CD4-positive, alpha-beta memory T cell (primary cell): ENCODE results near the gene EPAS1. TPM values are rescaled to one million over a fixed set of nuclear protein-coding genes. Genes with fewer than 3 reads are reported as not detected.

Experiments
- CTCF ChIA-PET: fragments of 350-600 bp; sonication (Branson Sonifier 250); formaldehyde crosslinking; loops from one replicate; lab custom pipeline; 2021; ENCODE audit warnings: inconsistent platforms; ENCODE audit not compliant: partially characterized antibody; lab: Charles Lee
- POLR2A ChIA-PET: fragments of 350-600 bp; sonication (Branson Sonifier 250); formaldehyde crosslinking; loops from one replicate; lab custom pipeline; 2021; ENCODE audit not compliant: partially characterized antibody; lab: Charles Lee
- DNase-seq, 5 donors: peaks; one replicate each; pipeline versions ENCODE4 v3.0.0 to v3.0.0-alpha.2; 2020 to 2022; ENCODE audit warnings: mixed read lengths in 1 of 5
- H3K27ac ChIP-seq: one replicate; pipeline ENCODE4 v1.7.0; 2013; ENCODE audit warnings: low read depth, low read length
- H3K27me3 ChIP-seq: 2 replicates; pipeline ENCODE4 v1.7.0; 2013; ENCODE audit warnings: mild to moderate bottlenecking, low read length, moderate library complexity; ENCODE audit not compliant: insufficient read depth
- H3K36me3 ChIP-seq: 2 replicates; pipeline ENCODE4 v1.7.0; 2013; ENCODE audit warnings: mild to moderate bottlenecking, low read length, moderate library complexity; ENCODE audit not compliant: insufficient read depth
- H3K4me1 ChIP-seq: 2 replicates; pipeline ENCODE4 v1.7.0; 2013; ENCODE audit warnings: mild to moderate bottlenecking, low read length, moderate library complexity; ENCODE audit not compliant: insufficient read depth
- H3K4me3 ChIP-seq, 2 donors: one replicate each; pipeline ENCODE4 v1.7.0; 2013; ENCODE audit warnings: low read length in 2 of 2, mild to moderate bottlenecking in 1 of 2
- H3K9me3 ChIP-seq, 2 donors: one replicate each; pipeline ENCODE4 v1.7.0; 2013; ENCODE audit warnings: low read length in 2 of 2, control low read depth in 1 of 2; ENCODE audit not compliant: control insufficient read depth in 1 of 2
- H3K27ac Mint-ChIP-seq, 7 donors: one replicate each; pipeline ENCODE4 v1.8.0; 2020 to 2021; ENCODE audit warnings: mixed read lengths in 7 of 7, mild to moderate bottlenecking in 6 of 7, inconsistent platforms in 3 of 7, moderate library complexity in 3 of 7
- H3K27me3 Mint-ChIP-seq, 2 donors: one replicate each; pipeline ENCODE4 v1.8.0; 2020 to 2021; ENCODE audit warnings: mixed read lengths in 2 of 2
- H3K36me3 Mint-ChIP-seq, 2 donors: one replicate each; pipeline ENCODE4 v1.8.0; 2020 to 2021; ENCODE audit warnings: mixed read lengths in 2 of 2, inconsistent platforms in 1 of 2, mild to moderate bottlenecking in 1 of 2
- H3K4me1 Mint-ChIP-seq, 4 donors: one replicate each; pipeline ENCODE4 v1.8.0; 2020 to 2021; ENCODE audit warnings: mixed read lengths in 4 of 4, mild to moderate bottlenecking in 1 of 4
- H3K4me3 Mint-ChIP-seq, 8 donors: one replicate each; pipeline ENCODE4 v1.8.0; 2020 to 2021; ENCODE audit warnings: mixed read lengths in 8 of 8, mild to moderate bottlenecking in 7 of 8, moderate library complexity in 6 of 8, inconsistent platforms in 3 of 8
- H3K9me3 Mint-ChIP-seq, 8 donors: one replicate each; pipeline ENCODE4 v1.8.0; 2020 to 2021; ENCODE audit warnings: mixed read lengths in 8 of 8, mild to moderate bottlenecking in 5 of 8, inconsistent platforms in 3 of 8, moderate library complexity in 1 of 8
- intact Hi-C: fragments of 100-400 bp; cut with micrococcal nuclease; formaldehyde crosslinking; loops from one replicate; pipeline ENCODE4 v1.15.1; 2023
- polyA plus RNA-seq, 2 donors: library from polyadenylated mRNA; unstranded; fragments of 300-500 nt; fragmentation: Illumina TruSeq; gene quantifications; one replicate each; pipeline ENCODE4 v1.2.3, GENCODE V29; 2021
- total RNA-seq, 2 experiments: library from RNA; stranded (reverse); gene quantifications; one replicate each; pipeline ENCODE4 v1.2.3, GENCODE V29; 2021

The EPAS1 gene
- total and polyA plus RNA-seq, 4 experiments from 2014 or later: 0.40 to 2.7 (median 2.3) TPM; not detected in 1

GRCh38 chr2:46431481-46432235 is 134.5 kb downstream of the EPAS1 start:
- Histone ChIP-seq H3K4me3 (no peak overlapping the region), H3K9me3 (no peaks in the 10 kb centered on the region), H3K4me1 (peaks cover 34% of the 10 kb centered on the region), H3K27me3 (no peaks in the 10 kb centered on the region), H3K36me3 (no peaks in the 10 kb centered on the region), H3K27ac (no peak overlapping the region)
- intact Hi-C loops: no loop called here
- no peak for DNase-seq
- peaks cover 37 to 54% (median 46%) of the 10 kb centered on the region in 4 donors for H3K4me1 Mint-ChIP-seq
- ChIA-PET CTCF (no interaction called here), POLR2A (no interaction called here)
- peak overlapping the region in 2 of 7 donors; percentile 64 to 74 for H3K27ac Mint-ChIP-seq
- no peaks in the 10 kb centered on the region for H3K36me3 Mint-ChIP-seq
- peak overlapping the region in 6 of 8 donors; percentile 35 to 65 (median 58) for H3K4me3 Mint-ChIP-seq
- H3K27me3 Mint-ChIP-seq: no peaks in the 10 kb centered on the region
- peaks cover 0 to 8% (median 2%) of the 10 kb centered on the region in 8 donors for H3K9me3 Mint-ChIP-seq

- Mint-ChIP-seq H3K27me3 (no peaks in the 10 kb centered on the region), H3K4me3 (peak overlapping the region in 2 of 8 donors; percentile 12 to 45), H3K27ac (no peak overlapping the region), H3K36me3 (no peaks in the 10 kb centered on the region), H3K4me1 (peaks cover 50 to 74% (median 64%) of the 10 kb centered on the region in 4 donors), H3K9me3 (no peaks in the 10 kb centered on the region)
- ChIA-PET POLR2A (no interaction called here), CTCF (no interaction called here)
- intact Hi-C loops: no loop called here
- no peak for DNase-seq
- Histone ChIP-seq H3K9me3 (no peaks in the 10 kb centered on the region), H3K4me3 (no peak overlapping the region), H3K4me1 (peaks cover 54% of the 10 kb centered on the region), H3K27me3 (no peaks in the 10 kb centered on the region), H3K36me3 (no peaks in the 10 kb centered on the region), H3K27ac (no peak overlapping the region)
These were observed 137.7 kb downstream of the EPAS1 start for GRCh38 chr2:46434851-46435273.

GRCh38 chr2:46435353-46435752 is 138.1 kb downstream of the EPAS1 start:
- H3K9me3 ChIP-seq: no peaks in the 10 kb centered on the region
- no peak overlapping the region for H3K4me3 ChIP-seq
- no peaks in the 10 kb centered on the region for H3K36me3 Mint-ChIP-seq
- intact Hi-C loops: no loop called here
- no peaks in the 10 kb centered on the region for H3K27me3 Mint-ChIP-seq
- no peak overlapping the region for H3K27ac ChIP-seq
- peaks cover 56% of the 10 kb centered on the region for H3K4me1 ChIP-seq
- no peaks in the 10 kb centered on the region for H3K9me3 Mint-ChIP-seq
- ChIA-PET CTCF (no interaction called here), POLR2A (no interaction called here)
- DNase-seq: no peak
- H3K27me3 ChIP-seq: no peaks in the 10 kb centered on the region
- H3K4me3 Mint-ChIP-seq: peak overlapping the region in 2 of 8 donors; percentile 12 to 45
- H3K36me3 ChIP-seq: no peaks in the 10 kb centered on the region
- H3K4me1 Mint-ChIP-seq: peaks cover 52 to 74% (median 65%) of the 10 kb centered on the region in 4 donors
- no peak overlapping the region for H3K27ac Mint-ChIP-seq

DNA sequence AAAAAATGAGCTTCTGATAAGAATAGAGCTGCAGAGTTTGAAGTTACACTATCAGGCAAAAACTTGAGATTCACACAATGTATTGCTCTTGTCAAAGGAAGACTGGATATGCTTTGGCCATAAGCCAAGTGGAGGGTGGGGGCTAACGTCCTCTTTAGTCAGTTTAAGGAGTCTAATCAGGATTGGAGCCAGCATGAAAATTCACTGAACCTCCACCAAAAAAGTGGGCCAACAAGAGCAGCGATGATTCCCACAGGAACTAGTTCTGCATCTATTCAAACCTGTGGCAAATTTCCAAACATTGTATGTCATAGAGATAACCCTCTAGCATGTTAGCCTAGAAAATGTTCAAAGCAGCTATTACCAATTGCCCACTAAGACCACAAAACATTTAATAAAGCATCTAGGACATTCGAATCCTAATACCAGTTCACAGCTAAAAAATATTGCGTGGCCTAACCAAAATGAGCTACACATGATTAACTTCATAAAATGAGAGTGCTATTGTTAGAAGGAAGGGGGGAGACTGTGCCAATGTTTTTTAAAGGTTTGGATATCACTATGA is 138.7 kb downstream of the EPAS1 start:
- H3K4me3 Mint-ChIP-seq: no peak overlapping the region
- ChIA-PET POLR2A (no interaction called here), CTCF (no interaction called here)
- H3K4me1 ChIP-seq: peaks cover 56% of the 10 kb centered on the region
- H3K27ac Mint-ChIP-seq: no peak overlapping the region
- no peaks in the 10 kb centered on the region for H3K27me3 Mint-ChIP-seq
- no peaks in the 10 kb centered on the region for H3K36me3 Mint-ChIP-seq
- no peak for DNase-seq
- H3K4me1 Mint-ChIP-seq: peaks cover 50 to 74% (median 64%) of the 10 kb centered on the region in 4 donors
- H3K9me3 ChIP-seq: no peaks in the 10 kb centered on the region
- H3K4me3 ChIP-seq: no peak overlapping the region
- intact Hi-C loops: no loop called here
- H3K27me3 ChIP-seq: no peaks in the 10 kb centered on the region
- no peaks in the 10 kb centered on the region for H3K36me3 ChIP-seq
- no peaks in the 10 kb centered on the region for H3K9me3 Mint-ChIP-seq
- no peak overlapping the region for H3K27ac ChIP-seq

Other genes with a start within 250 kb of the EPAS1 start
- gene TMEM247, start 182.2 kb downstream of the EPAS1 start, total RNA-seq: not detected
- not detected for gene TMEM247, start 182.2 kb downstream of the EPAS1 start, polyA plus RNA-seq
- gene RHOQ, start 245.1 kb downstream of the EPAS1 start, total RNA-seq: 10 to 100 TPM; 26.5 to 30.6 TPM
- 1 to 10 TPM in 1 of 2 donors, under 1 TPM in 1; 0.46 to 2.3 TPM for gene RHOQ, start 245.1 kb downstream of the EPAS1 start, polyA plus RNA-seq
- 10 to 100 TPM; 22.8 to 25.5 TPM for gene ATP6V1E2, start 245.2 kb downstream of the EPAS1 start, total RNA-seq
- gene ATP6V1E2, start 245.2 kb downstream of the EPAS1 start, polyA plus RNA-seq: 1 to 10 TPM; 6.8 to 9.6 TPM